Heart right ventricle (tissue), 16 donors: ENCODE measurements around the gene LRRC7. TPM values are rescaled to one million over a fixed set of nuclear protein-coding genes. Genes with fewer than 3 reads are reported as not detected.

Experiments
- ATAC-seq, 8 donors: fragments of 200-7000 bp; cut with Tn5 transposase; one replicate each; pipeline ENCODE4 v1.9.1; 2020; ENCODE audit warnings: mild to moderate bottlenecking in 8 of 8, moderate library complexity in 8 of 8, moderate number of reproducible peaks in 1 of 8
- DNase-seq, 2 donors: peaks; one replicate each; pipeline ENCODE4 v3.0.0-alpha.2; 2020
- H3K27ac ChIP-seq, 10 donors: fragments of 200-600 bp; sonication (generic) in 2 of 10; one replicate each; pipeline versions ENCODE4 v1.5.0 to v1.8.0; 2020 to 2022; ENCODE audit warnings: mild to moderate bottlenecking in 3 of 10
- H3K27me3 ChIP-seq, 7 donors: fragments of 200-600 bp; one replicate each; pipeline ENCODE4 v1.8.0; 2021 to 2022; ENCODE audit warnings: mild to moderate bottlenecking in 2 of 7
- H3K36me3 ChIP-seq, 9 donors: fragments of 200-600 bp; sonication (generic) in 1 of 9; one replicate each; pipeline versions ENCODE4 v1.5.0 to v1.8.0; 2020 to 2022; ENCODE audit warnings: mild to moderate bottlenecking in 2 of 9
- H3K4me1 ChIP-seq, 9 donors: fragments of 200-600 bp; sonication (generic) in 1 of 9; one replicate each; pipeline versions ENCODE4 v1.5.0 to v1.8.0; 2020 to 2022; ENCODE audit warnings: mild to moderate bottlenecking in 4 of 9
- H3K4me3 ChIP-seq, 10 donors: fragments of 200-600 bp; sonication (generic) in 2 of 10; one replicate each; pipeline versions ENCODE4 v1.5.0 to v1.8.0; 2020 to 2022; ENCODE audit warnings: mild to moderate bottlenecking in 7 of 10, moderate library complexity in 2 of 10
- H3K9me3 ChIP-seq, 11 donors: fragments of 200-600 bp in 10 of 11; sonication (generic) in 2 of 11; one replicate each; pipeline versions ENCODE4 v1.5.0 to v1.8.0; 2013 to 2022; ENCODE audit warnings: mild to moderate bottlenecking in 2 of 11, control low read depth in 1 of 11, moderate library complexity in 1 of 11
- CTCF ChIP-seq, 9 donors: fragments of 200-600 bp; sonication (generic) in 2 of 9; IDR thresholded peaks; one replicate each; pipeline versions ENCODE4 v1.5.0 to v1.8.0; 2021 to 2022; ENCODE audit warnings: antibody characterized with exemption in 9 of 9, mild to moderate bottlenecking in 5 of 9, moderate library complexity in 1 of 9
- WGBS, 2 donors: extraction: QIAGEN DNeasy Blood & Tissue Kit; methylation state at CpG; one replicate each; pipeline ENCODE4 v1.1.7; 2013; ENCODE audit warnings: inconsistent platforms in 1 of 2; 5-methylcytosine and 5-hydroxymethylcytosine counted together
- intact Hi-C, 10 donors: fragments of 100-400 bp; cut with DNase I; formaldehyde crosslinking; loops; one replicate each; pipeline versions ENCODE4 v1.11.1 to v1.14.2; 2022
- polyA plus RNA-seq, 2 donors: library from polyadenylated mRNA; stranded (reverse); fragments of 200-250 nt; gene quantifications; one replicate each; pipeline ENCODE4 v1.2.3, GENCODE V29; 2013
- total RNA-seq, 10 donors: library from RNA; stranded (reverse); fragmentation: NEBNext Ultra II Directional in 3 of 10; extraction: Animal tissue kit (Norgen Biotek cat#: 25700) in 3 of 10; gene quantifications; one replicate each; pipeline versions ENCODE4 v1.2.1 to v1.2.4, GENCODE V29; 2021 to 2023
- donor health status: Arrhythmogenic right ventricular cardiomyopathy.
- donor health status: ischemic (EF 13 %, LVEDD 7.1; RV severe dilation, severe dysfunction).
- donor health status: healthy with polysubstance abuse.
- donor health status: DM: no; HTN: yes; CAD: no.
- donor health status: DM: no; HTN: no; CAD: no.
- donor health status: ischemic (EF 25% LVEDD 6.9; RV normal size, moderate dysfunction).
- donor health status: ischemic (EF 25% LVEDD 5.7; RV mildly dilated, moderate dysfunction).
- donor health status: healthy.
- donor health status: DM: yes; HTN: yes; CAD: no.
- donor health status: Ischemic cardiomyopathy.
- donor health status: ischemic (EF 35%, LVEDD 5.7; RV mildly dilated, moderate dysfunction).
- donor health status: nonischemic (EF 11% LVEDD 7.7; RV severe dilation, severe dysfunction).
- donor health status: DM: yes; HTN: yes; CAD: no.
- donor health status: PGD.
- donor health status: ischemic (EF 29% LVEDD 5.4; RV normal size, mild dysfunction).
- donor health status: nonischemic (EF 23%, LVEDD 6.1; RV moderate dilation, normal function).

The LRRC7 gene
- total and polyA plus RNA-seq, 12 donors, result 0.03 to 2.1 (median 0.59) TPM

GRCh38 chr1:69991644-69992043 lies 423.9 kb downstream of the LRRC7 start:
- H3K36me3 ChIP-seq, result no peaks in the 10 kb centered on the region
- DNase-seq (no peak), ATAC-seq (no peak)
- TF ChIP-seq CTCF (IDR thresholded peaks at IDR 0.05), result no peak
- H3K9me3 ChIP-seq, result peaks cover 0 to under 1% (median 0%) of the 10 kb centered on the region in 11 donors
- no peak overlapping the region for H3K4me3 ChIP-seq
- H3K27ac ChIP-seq, result no peak overlapping the region
- intact Hi-C loops, result no loop called here
- H3K27me3 ChIP-seq, result no peaks in the 10 kb centered on the region
- no peaks in the 10 kb centered on the region for H3K4me1 ChIP-seq
- WGBS, 2 donors, result 69 to 78% methylated on average over 3 of the region's 3 CpGs

DNA sequence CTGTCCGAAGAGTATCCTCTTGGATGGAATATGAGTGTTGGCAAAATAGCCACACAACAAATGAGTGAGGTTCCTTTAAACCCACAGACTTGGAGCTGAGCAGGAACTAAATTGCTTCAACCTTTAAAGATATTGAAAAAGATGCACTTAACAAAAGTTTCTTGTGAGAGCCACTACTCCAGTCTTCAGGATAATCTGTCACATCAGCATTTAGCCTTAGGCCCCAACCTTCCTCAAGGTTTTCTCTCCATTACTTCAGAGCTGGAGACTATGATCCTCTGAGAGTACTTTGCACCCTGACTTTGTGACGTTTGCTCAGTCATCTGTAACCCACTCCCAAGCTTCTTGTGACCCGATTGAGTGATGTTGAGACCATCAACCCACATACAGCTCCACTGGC lies 424.9 kb downstream of the LRRC7 start:
- Histone ChIP-seq H3K9me3 (peaks cover 0 to 5% (median 0%) of the 10 kb centered on the region in 11 donors), H3K4me1 (no peaks in the 10 kb centered on the region), H3K4me3 (no peak overlapping the region), H3K27ac (no peak overlapping the region), H3K36me3 (no peaks in the 10 kb centered on the region), H3K27me3 (no peaks in the 10 kb centered on the region)
- TF ChIP-seq CTCF (IDR thresholded peaks at IDR 0.05), result no peak
- intact Hi-C loops, result no loop called here
- ATAC-seq (no peak), DNase-seq (no peak)
- WGBS, 2 donors, result 55 to 65% methylated on average over 3 of the region's 3 CpGs

DNA sequence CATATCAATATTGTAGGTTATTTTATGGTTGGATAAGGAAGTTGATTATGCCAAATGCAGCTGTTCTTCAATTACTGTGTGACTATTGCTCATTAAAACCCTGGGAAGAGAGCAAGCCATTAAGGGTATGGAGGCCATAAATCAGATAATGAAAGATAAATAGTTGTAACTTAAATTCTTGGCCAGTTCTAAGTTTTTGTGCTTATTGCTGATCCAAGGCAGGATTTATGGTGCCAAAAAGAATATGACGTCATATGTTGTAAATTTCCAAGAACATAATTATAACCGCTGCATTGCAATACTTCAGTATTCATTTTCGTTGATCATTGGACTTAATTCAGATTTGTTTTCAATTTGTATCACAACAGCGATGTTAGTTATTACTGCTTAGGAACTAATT lies 426.1 kb downstream of the LRRC7 start:
- Histone ChIP-seq H3K27ac (no peak overlapping the region), H3K4me1 (no peaks in the 10 kb centered on the region), H3K36me3 (no peaks in the 10 kb centered on the region), H3K27me3 (no peaks in the 10 kb centered on the region), H3K4me3 (no peak overlapping the region), H3K9me3 (peaks cover 0 to 5% (median 0%) of the 10 kb centered on the region in 11 donors)
- TF ChIP-seq CTCF (IDR thresholded peaks at IDR 0.05), result no peak
- no peak for DNase-seq
- ATAC-seq, result no peak
- intact Hi-C loops, result no loop called here
- 75 to 76% methylated on average over 4 of the region's 4 CpGs for WGBS, 2 donors

- WGBS, 2 donors, result 45 to 53% methylated on average over 1 of the region's 1 CpG
- intact Hi-C loops, result no loop called here
- H3K4me1 ChIP-seq, result no peaks in the 10 kb centered on the region
- DNase-seq, result no peak
- H3K4me3 ChIP-seq, result no peak overlapping the region
- ATAC-seq, result no peak
- no peak for TF ChIP-seq CTCF (IDR thresholded peaks at IDR 0.05)
- no peak overlapping the region for H3K27ac ChIP-seq
- H3K9me3 ChIP-seq, result peaks cover 0 to 5% (median 0%) of the 10 kb centered on the region in 11 donors
- no peaks in the 10 kb centered on the region for H3K36me3 ChIP-seq
- H3K27me3 ChIP-seq, result no peaks in the 10 kb centered on the region
These were observed 426.5 kb downstream of the LRRC7 start for GRCh38 chr1:69994241-69994640.
